Activated T-helper 2 cell treated with anti-CD3 and anti-CD28 coated beads, Interferon-gamma antibody, Interleukin-2, Interleukin-4, amounts not matched to agents 10 μg/mL and 5 μg/mL and 100 μg/mL, durations not matched to agents 14 hours and 24 hours and 36 hours (primary cell): ENCODE measurements around the gene ZNF556. TPM values are rescaled to one million over a fixed set of nuclear protein-coding genes. Genes with fewer than 3 reads are reported as not detected.

Experiments used
- total RNA-seq: library from RNA; stranded (reverse); gene quantifications from 2 replicates; pipeline ENCODE4 v1.2.3, GENCODE V29; 2022

Gene ZNF556
- total RNA-seq, 1 donor from 2014 or later, result not detected

Other genes starting within 250 kb of the ZNF556 start
- 0.16 TPM in 2 replicates for gene GNG7, start 164.6 kb upstream of the ZNF556 start, total RNA-seq
- 0.28 and 0.39 TPM in 2 replicates for gene DIRAS1, start 146.0 kb upstream of the ZNF556 start, total RNA-seq
- gene SLC39A3, start 127.3 kb upstream of the ZNF556 start, total RNA-seq, result 39.1 and 39.4 TPM in 2 replicates
- gene SGTA, start 84.1 kb upstream of the ZNF556 start, total RNA-seq, result 64.3 and 67.3 TPM in 2 replicates
- 178 TPM in 2 replicates for gene THOP1, start 81.8 kb upstream of the ZNF556 start, total RNA-seq
- gene ZNF554, start 47.5 kb upstream of the ZNF556 start, total RNA-seq, result 2.3 and 2.4 TPM in 2 replicates
- 0.66 and 1.3 TPM in 2 replicates for gene ZNF555, start 25.9 kb upstream of the ZNF556 start, total RNA-seq
- 2.7 and 3.1 TPM in 2 replicates for gene ZNF57, start 33.6 kb downstream of the ZNF556 start, total RNA-seq
- 3.5 and 4.0 TPM in 2 replicates for gene ZNF77, start 77.6 kb downstream of the ZNF556 start, total RNA-seq
- gene TLE6, start 110.2 kb downstream of the ZNF556 start, total RNA-seq, result 1.4 and 1.5 TPM in 2 replicates
- gene TLE2, start 161.9 kb downstream of the ZNF556 start, total RNA-seq, result 2.2 and 2.4 TPM in 2 replicates
- 428 and 432 TPM in 2 replicates for gene TLE5, start 195.2 kb downstream of the ZNF556 start, total RNA-seq
- 5.6 and 7.1 TPM in 2 replicates for gene GNA11, start 227.0 kb downstream of the ZNF556 start, total RNA-seq